ENCODE data around the gene CNGA3.

CNGA3 gene

GRCh38 chr2:98357849-98358248, 11.6 kb downstream of the CNGA3 start:
- Histone ChIP-seq H4K8ac (ENCODE audit: low read depth, low read length) (no peak overlapping the region), H3K27ac (ENCODE audit: low read depth, low read length) (no peak overlapping the region), H3K9ac (ENCODE audit: low read length) (no peak overlapping the region), H3K27me3 (ENCODE audit: insufficient read depth, low read length, poor library complexity) (no peaks in the 10 kb centered on the region), H3K79me2 (ENCODE audit: control insufficient read depth, insufficient read depth, low read length) (no peaks in the 10 kb centered on the region), H3K4me1 (ENCODE audit: control insufficient read depth, low read depth, low read length) (peaks cover 17% of the 10 kb centered on the region), H2AK5ac (ENCODE audit: low read length) (no peak overlapping the region), H2BK120ac (ENCODE audit: low read depth, low read length) (no peak overlapping the region), H3K36me3 (ENCODE audit: control insufficient read depth, insufficient read depth, low read length) (no peaks in the 10 kb centered on the region), H3K56ac (ENCODE audit: low read length) (no peak overlapping the region), H4K5ac (ENCODE audit: low read length) (no peak overlapping the region), H3K23ac (ENCODE audit: low read length) (no peak overlapping the region), H3K18ac (ENCODE audit: low read length) (no peak overlapping the region), H3K79me1 (ENCODE audit: low read length) (no peaks in the 10 kb centered on the region), H3K4me2 (ENCODE audit: low read length) (no peak overlapping the region), H2BK5ac (ENCODE audit: low read length) (no peak overlapping the region), H3K4ac (ENCODE audit: low read depth, low read length) (no peak overlapping the region), H3K4me3 (ENCODE audit: low read length) (no peak overlapping the region), H2BK15ac (replicated peaks; ENCODE audit: low read depth) (no peak overlapping the region)
- DNase-seq = peak; percentile 98
- WGBS (ENCODE audit: extremely low coverage, insufficient coverage, low lambda C conversion rate) = no CpG with 5 or more reads among the region's 3 CpGs

GRCh38 chr2:98359986-98360385, 13.7 kb downstream of the CNGA3 start:
- H3K4me1 ChIP-seq (ENCODE audit: control insufficient read depth, low read depth, low read length) = peaks cover 17% of the 10 kb centered on the region

GRCh38 chr2:98367721-98368120, 21.5 kb downstream of the CNGA3 start:
- Histone ChIP-seq H3K4ac (ENCODE audit: low read depth, low read length) (no peak overlapping the region), H3K4me3 (ENCODE audit: low read length) (no peak overlapping the region), H3K4me1 (ENCODE audit: control insufficient read depth, low read depth, low read length) (peaks cover 6% of the 10 kb centered on the region), H2BK120ac (ENCODE audit: low read depth, low read length) (no peak overlapping the region), H3K36me3 (ENCODE audit: control insufficient read depth, insufficient read depth, low read length) (no peaks in the 10 kb centered on the region), H4K5ac (ENCODE audit: low read length) (no peak overlapping the region), H3K79me2 (ENCODE audit: control insufficient read depth, insufficient read depth, low read length) (no peaks in the 10 kb centered on the region), H3K23ac (ENCODE audit: low read length) (no peak overlapping the region), H2AK5ac (ENCODE audit: low read length) (no peak overlapping the region), H3K9ac (ENCODE audit: low read length) (no peak overlapping the region), H2BK5ac (ENCODE audit: low read length) (no peak overlapping the region), H3K27ac (ENCODE audit: low read depth, low read length) (no peak overlapping the region), H3K27me3 (ENCODE audit: insufficient read depth, low read length, poor library complexity) (no peaks in the 10 kb centered on the region), H2BK15ac (replicated peaks; ENCODE audit: low read depth) (no peak overlapping the region), H3K18ac (ENCODE audit: low read length) (no peak overlapping the region), H3K4me2 (ENCODE audit: low read length) (no peak overlapping the region), H3K79me1 (ENCODE audit: low read length) (no peaks in the 10 kb centered on the region), H4K8ac (ENCODE audit: low read depth, low read length) (no peak overlapping the region), H3K56ac (ENCODE audit: low read length) (no peak overlapping the region)
- WGBS (ENCODE audit: extremely low coverage, insufficient coverage, low lambda C conversion rate) = no CpG with 5 or more reads among the region's 1 CpG
- DNase-seq = no peak

More at GRCh38 chr2:98359986-98360385, 13.7 kb downstream of the CNGA3 start:
- Histone ChIP-seq H3K56ac (ENCODE audit: low read length) (no peak overlapping the region), H4K8ac (ENCODE audit: low read depth, low read length) (no peak overlapping the region), H3K4me3 (ENCODE audit: low read length) (no peak overlapping the region), H2BK15ac (replicated peaks; ENCODE audit: low read depth) (no peak overlapping the region), H2BK5ac (ENCODE audit: low read length) (no peak overlapping the region), H3K79me1 (ENCODE audit: low read length) (no peaks in the 10 kb centered on the region), H3K79me2 (ENCODE audit: control insufficient read depth, insufficient read depth, low read length) (no peaks in the 10 kb centered on the region), H4K5ac (ENCODE audit: low read length) (no peak overlapping the region), H3K9ac (ENCODE audit: low read length) (no peak overlapping the region), H3K18ac (ENCODE audit: low read length) (no peak overlapping the region), H3K27me3 (ENCODE audit: insufficient read depth, low read length, poor library complexity) (no peaks in the 10 kb centered on the region), H2AK5ac (ENCODE audit: low read length) (no peak overlapping the region), H3K36me3 (ENCODE audit: control insufficient read depth, insufficient read depth, low read length) (no peaks in the 10 kb centered on the region), H3K23ac (ENCODE audit: low read length) (no peak overlapping the region), H2BK120ac (ENCODE audit: low read depth, low read length) (no peak overlapping the region), H3K27ac (ENCODE audit: low read depth, low read length) (no peak overlapping the region), H3K4ac (ENCODE audit: low read depth, low read length) (no peak overlapping the region), H3K4me2 (ENCODE audit: low read length) (no peak overlapping the region)
- no CpG with 5 or more reads among the region's 1 CpG for WGBS (ENCODE audit: extremely low coverage, insufficient coverage, low lambda C conversion rate)
- no peak for DNase-seq

DNA sequence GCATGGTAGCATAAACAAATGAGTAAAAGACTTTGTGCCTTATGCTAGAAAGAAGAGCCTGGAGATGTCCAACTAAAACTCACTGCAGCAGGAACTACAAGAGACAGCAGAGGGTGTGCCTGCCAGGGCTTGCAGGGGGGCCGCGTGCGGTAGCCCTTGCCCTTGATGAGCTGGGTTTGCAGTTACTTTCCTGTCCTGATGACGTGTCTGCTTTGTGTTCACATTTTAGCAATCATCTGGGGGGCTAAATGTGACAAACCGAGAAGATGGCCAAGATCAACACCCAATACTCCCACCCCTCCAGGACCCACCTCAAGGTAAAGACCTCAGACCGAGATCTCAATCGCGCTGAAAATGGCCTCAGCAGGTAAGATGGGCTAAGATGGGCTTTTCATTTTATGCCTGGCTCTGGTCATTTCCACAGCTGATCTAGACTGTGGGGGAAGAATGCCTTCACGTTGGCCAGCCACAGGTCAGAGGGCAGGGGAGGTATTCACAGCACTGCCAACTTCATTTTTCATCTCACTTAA, 23.5 kb downstream of the CNGA3 start:
- Histone ChIP-seq H3K79me1 (ENCODE audit: low read length) (no peaks in the 10 kb centered on the region), H3K27me3 (ENCODE audit: insufficient read depth, low read length, poor library complexity) (no peaks in the 10 kb centered on the region), H3K4me1 (ENCODE audit: control insufficient read depth, low read depth, low read length) (peaks cover 8% of the 10 kb centered on the region), H2AK5ac (ENCODE audit: low read length) (no peak overlapping the region), H3K56ac (ENCODE audit: low read length) (no peak overlapping the region), H4K8ac (ENCODE audit: low read depth, low read length) (no peak overlapping the region), H3K4me3 (ENCODE audit: low read length) (no peak overlapping the region), H3K4me2 (ENCODE audit: low read length) (no peak overlapping the region), H3K4ac (ENCODE audit: low read depth, low read length) (no peak overlapping the region), H3K79me2 (ENCODE audit: control insufficient read depth, insufficient read depth, low read length) (no peaks in the 10 kb centered on the region), H3K23ac (ENCODE audit: low read length) (no peak overlapping the region), H3K36me3 (ENCODE audit: control insufficient read depth, insufficient read depth, low read length) (no peaks in the 10 kb centered on the region), H3K18ac (ENCODE audit: low read length) (no peak overlapping the region), H3K27ac (ENCODE audit: low read depth, low read length) (no peak overlapping the region), H2BK120ac (ENCODE audit: low read depth, low read length) (no peak overlapping the region), H3K9ac (ENCODE audit: low read length) (no peak overlapping the region), H2BK5ac (ENCODE audit: low read length) (no peak overlapping the region), H4K5ac (ENCODE audit: low read length) (no peak overlapping the region), H2BK15ac (replicated peaks; ENCODE audit: low read depth) (no peak overlapping the region)
- no peak for DNase-seq
- WGBS (ENCODE audit: extremely low coverage, insufficient coverage, low lambda C conversion rate) = no CpG with 5 or more reads among the region's 9 CpGs

DNA sequence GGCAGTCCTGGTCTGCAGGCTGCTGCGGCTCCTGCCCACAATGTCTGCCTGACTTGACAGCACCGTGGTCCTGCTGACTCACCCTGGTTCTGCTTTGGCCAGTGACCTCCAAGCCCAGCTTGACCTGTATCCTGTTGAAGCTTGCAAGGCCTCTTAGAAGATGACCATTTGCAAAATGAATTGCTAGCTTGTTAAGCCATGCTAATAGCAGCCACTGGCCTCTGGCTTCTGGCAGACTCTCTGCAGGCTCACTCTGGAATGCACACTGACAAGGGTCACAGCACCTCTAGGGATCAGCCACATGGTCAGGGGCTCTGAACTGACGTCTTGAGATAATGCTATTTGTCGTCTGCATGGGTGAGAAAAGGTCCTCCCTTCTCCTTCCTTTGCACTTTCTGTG, 25.9 kb downstream of the CNGA3 start:
- Histone ChIP-seq H3K27ac (ENCODE audit: low read depth, low read length) (no peak overlapping the region), H3K79me2 (ENCODE audit: control insufficient read depth, insufficient read depth, low read length) (no peaks in the 10 kb centered on the region), H3K36me3 (ENCODE audit: control insufficient read depth, insufficient read depth, low read length) (no peaks in the 10 kb centered on the region), H3K56ac (ENCODE audit: low read length) (peak overlapping the region; percentile 37), H3K4me2 (ENCODE audit: low read length) (no peak overlapping the region), H2BK15ac (replicated peaks; ENCODE audit: low read depth) (no peak overlapping the region), H3K4me3 (ENCODE audit: low read length) (no peak overlapping the region), H3K4ac (ENCODE audit: low read depth, low read length) (no peak overlapping the region), H3K27me3 (ENCODE audit: insufficient read depth, low read length, poor library complexity) (no peaks in the 10 kb centered on the region), H2BK120ac (ENCODE audit: low read depth, low read length) (no peak overlapping the region), H3K4me1 (ENCODE audit: control insufficient read depth, low read depth, low read length) (peaks cover 8% of the 10 kb centered on the region), H3K79me1 (ENCODE audit: low read length) (no peaks in the 10 kb centered on the region), H3K18ac (ENCODE audit: low read length) (peak overlapping the region; percentile 3), H2AK5ac (ENCODE audit: low read length) (no peak overlapping the region), H4K5ac (ENCODE audit: low read length) (no peak overlapping the region), H3K9ac (ENCODE audit: low read length) (no peak overlapping the region), H4K8ac (ENCODE audit: low read depth, low read length) (no peak overlapping the region), H2BK5ac (ENCODE audit: low read length) (peak overlapping the region; percentile 13), H3K23ac (ENCODE audit: low read length) (no peak overlapping the region)
- DNase-seq = peak; percentile 76
- no CpG with 5 or more reads among the region's 4 CpGs for WGBS (ENCODE audit: extremely low coverage, insufficient coverage, low lambda C conversion rate)

- Histone ChIP-seq H2AK5ac (ENCODE audit: low read length) (no peak overlapping the region), H3K79me2 (ENCODE audit: control insufficient read depth, insufficient read depth, low read length) (no peaks in the 10 kb centered on the region), H3K18ac (ENCODE audit: low read length) (no peak overlapping the region), H3K4ac (ENCODE audit: low read depth, low read length) (no peak overlapping the region), H3K23ac (ENCODE audit: low read length) (no peak overlapping the region), H3K27me3 (ENCODE audit: insufficient read depth, low read length, poor library complexity) (no peaks in the 10 kb centered on the region), H3K4me2 (ENCODE audit: low read length) (no peak overlapping the region), H3K9ac (ENCODE audit: low read length) (no peak overlapping the region), H3K4me3 (ENCODE audit: low read length) (no peak overlapping the region), H3K79me1 (ENCODE audit: low read length) (no peaks in the 10 kb centered on the region), H2BK15ac (replicated peaks; ENCODE audit: low read depth) (no peak overlapping the region), H3K27ac (ENCODE audit: low read depth, low read length) (no peak overlapping the region), H3K56ac (ENCODE audit: low read length) (no peak overlapping the region), H3K4me1 (ENCODE audit: control insufficient read depth, low read depth, low read length) (peaks cover 8% of the 10 kb centered on the region), H4K5ac (ENCODE audit: low read length) (no peak overlapping the region), H2BK5ac (ENCODE audit: low read length) (no peak overlapping the region), H3K36me3 (ENCODE audit: control insufficient read depth, insufficient read depth, low read length) (no peaks in the 10 kb centered on the region), H2BK120ac (ENCODE audit: low read depth, low read length) (no peak overlapping the region), H4K8ac (ENCODE audit: low read depth, low read length) (no peak overlapping the region)
- DNase-seq = no peak
- no CpG with 5 or more reads among the region's 5 CpGs for WGBS (ENCODE audit: extremely low coverage, insufficient coverage, low lambda C conversion rate)
Observed at GRCh38 chr2:98372579-98372978, 26.3 kb downstream of the CNGA3 start.

Measured in mesendoderm (in vitro differentiated cells).